HT-29 (cell line): Measurements from ENCODE around the gene TRIO. TPM values are rescaled to one million over a fixed set of nuclear protein-coding genes. Genes with fewer than 3 reads are reported as not detected.

Experiments used
- DNase-seq: peaks from one replicate; pipeline ENCODE4 v3.0.0-alpha.2; 2015; ENCODE audit warnings: low spot score
- total RNA-seq: library from RNA; depleted of rRNA; stranded (reverse); fragments of >200 nt; shearing (Covaris generic); gene quantifications from 2 replicates; pipeline ENCODE4 v1.2.3, GENCODE V29; 2014

Gene TRIO
- total RNA-seq, 1 experiment from 2014 or later = 104 TPM

- no peak for DNase-seq
Observed at GRCh38 chr5:14503681-14504331, 360.7 kb downstream of the TRIO start.

GRCh38 chr5:14504332-14504727 lies 361.2 kb downstream of the TRIO start:
- DNase-seq = no peak

GRCh38 chr5:14504816-14505215 lies 361.7 kb downstream of the TRIO start:
- no peak for DNase-seq

- no peak for DNase-seq
Observed at GRCh38 chr5:14505310-14506139, 362.4 kb downstream of the TRIO start.

GRCh38 chr5:14506140-14506538 lies 363.0 kb downstream of the TRIO start:
- DNase-seq = no peak

- no peak for DNase-seq
Observed at GRCh38 chr5:14506661-14507060, 363.5 kb downstream of the TRIO start.

- no peak for DNase-seq
Observed at GRCh38 chr5:14507156-14507941, 364.2 kb downstream of the TRIO start.

GRCh38 chr5:14508046-14508445 lies 364.9 kb downstream of the TRIO start:
- no peak for DNase-seq

- no peak for DNase-seq
Observed at GRCh38 chr5:14509556-14509955, 366.4 kb downstream of the TRIO start.

GRCh38 chr5:14510156-14510734 lies 367.1 kb downstream of the TRIO start:
- no peak for DNase-seq

- DNase-seq = no peak
Observed at GRCh38 chr5:14510880-14511279, 367.7 kb downstream of the TRIO start.

- DNase-seq = no peak
Observed at GRCh38 chr5:14512574-14512973, 369.4 kb downstream of the TRIO start.

GRCh38 chr5:14513266-14513665 lies 370.1 kb downstream of the TRIO start:
- DNase-seq = no peak

- DNase-seq = no peak
Observed at GRCh38 chr5:14516901-14517300, 373.8 kb downstream of the TRIO start.

- no peak for DNase-seq
Observed at GRCh38 chr5:14518638-14519037, 375.5 kb downstream of the TRIO start.

GRCh38 chr5:14521748-14522147 lies 378.6 kb downstream of the TRIO start:
- DNase-seq = no peak

GRCh38 chr5:14522721-14523120 lies 379.6 kb downstream of the TRIO start:
- DNase-seq = no peak

- no peak for DNase-seq
Observed at GRCh38 chr5:14523243-14524034, 380.3 kb downstream of the TRIO start.

- DNase-seq = no peak
Observed at GRCh38 chr5:14525397-14525796, 382.3 kb downstream of the TRIO start.

- no peak for DNase-seq
Observed at GRCh38 chr5:14526493-14526892, 383.4 kb downstream of the TRIO start.

- DNase-seq = no peak
Observed at GRCh38 chr5:14528115-14528514, 385.0 kb downstream of the TRIO start.
